ENCODE measurements around the gene CEP170B. TPM values are rescaled to one million over a fixed set of nuclear protein-coding genes. Genes with fewer than 3 reads are reported as not detected.

CEP170B gene
- total RNA-seq, 2 donors from 2014 or later: 29.1 to 81.2 TPM

DNA sequence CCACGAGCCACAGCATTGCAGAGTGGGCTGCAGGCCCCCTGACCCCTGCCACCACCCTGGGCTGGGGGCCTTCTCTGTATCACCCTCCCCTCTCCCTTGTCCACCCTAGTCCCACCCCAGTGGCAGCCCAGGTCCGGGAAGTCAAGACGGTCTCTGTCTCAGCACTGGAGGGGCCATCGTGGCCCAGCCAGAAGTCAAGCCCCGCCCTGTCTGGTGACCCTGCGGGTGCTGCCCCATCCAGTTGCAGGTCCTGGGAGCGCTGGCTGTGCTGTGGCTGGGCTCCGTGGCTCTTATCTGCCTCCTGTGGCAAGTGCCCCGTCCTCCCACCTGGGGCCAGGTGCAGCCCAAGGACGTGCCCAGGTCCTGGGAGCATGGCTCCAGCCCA lies 62.4 kb downstream of the CEP170B start:
- WGBS: 72% methylated on average over 7 of the region's 10 CpGs
- Histone ChIP-seq H3K4me1 (replicated peaks) (no peaks in the 10 kb centered on the region), H3K4me3 (no peak overlapping the region), H3K27ac (no peak overlapping the region), H3K9me3 (no peaks in the 10 kb centered on the region), H3K36me3 (no peaks in the 10 kb centered on the region), H3K27me3 (replicated peaks; ENCODE audit: insufficient read depth) (no peaks in the 10 kb centered on the region)
- TF ChIP-seq POLR2A (IDR thresholded peaks at IDR 0.05): no peak
- TF ChIP-seq POLR2AphosphoS5 (IDR thresholded peaks at IDR 0.05): no peak
- TF ChIP-seq, protein P1, sequence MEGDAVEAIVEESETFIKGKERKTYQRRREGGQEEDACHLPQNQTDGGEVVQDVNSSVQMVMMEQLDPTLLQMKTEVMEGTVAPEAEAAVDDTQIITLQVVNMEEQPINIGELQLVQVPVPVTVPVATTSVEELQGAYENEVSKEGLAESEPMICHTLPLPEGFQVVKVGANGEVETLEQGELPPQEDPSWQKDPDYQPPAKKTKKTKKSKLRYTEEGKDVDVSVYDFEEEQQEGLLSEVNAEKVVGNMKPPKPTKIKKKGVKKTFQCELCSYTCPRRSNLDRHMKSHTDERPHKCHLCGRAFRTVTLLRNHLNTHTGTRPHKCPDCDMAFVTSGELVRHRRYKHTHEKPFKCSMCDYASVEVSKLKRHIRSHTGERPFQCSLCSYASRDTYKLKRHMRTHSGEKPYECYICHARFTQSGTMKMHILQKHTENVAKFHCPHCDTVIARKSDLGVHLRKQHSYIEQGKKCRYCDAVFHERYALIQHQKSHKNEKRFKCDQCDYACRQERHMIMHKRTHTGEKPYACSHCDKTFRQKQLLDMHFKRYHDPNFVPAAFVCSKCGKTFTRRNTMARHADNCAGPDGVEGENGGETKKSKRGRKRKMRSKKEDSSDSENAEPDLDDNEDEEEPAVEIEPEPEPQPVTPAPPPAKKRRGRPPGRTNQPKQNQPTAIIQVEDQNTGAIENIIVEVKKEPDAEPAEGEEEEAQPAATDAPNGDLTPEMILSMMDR (IDR thresholded peaks at IDR 0.05): no peak
- DNase-seq (ENCODE audit: low spot score): no peak
- intact Hi-C loops (cut with DNase I): no loop called here

DNA sequence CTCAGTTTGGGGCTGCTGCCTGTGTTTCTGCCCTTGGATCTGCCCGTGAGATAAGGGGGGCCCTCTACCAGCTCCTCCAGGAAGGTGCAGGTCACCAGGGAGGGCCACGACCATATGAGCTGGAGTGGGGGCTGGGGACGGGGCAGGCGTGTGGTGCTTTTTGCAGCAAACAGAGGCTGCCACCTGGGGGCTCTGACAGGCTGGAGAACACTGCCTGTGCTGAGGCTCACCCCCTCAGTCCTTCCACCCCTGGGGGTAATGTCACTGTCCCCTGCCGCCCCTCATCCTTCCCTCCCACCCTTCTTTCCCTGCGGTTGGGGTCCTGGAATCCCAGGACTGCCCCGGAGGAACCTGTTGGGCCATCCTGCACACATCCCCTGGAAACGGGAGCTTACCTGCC lies 62.8 kb downstream of the CEP170B start:
- Histone ChIP-seq H3K27me3 (replicated peaks; ENCODE audit: insufficient read depth) (no peaks in the 10 kb centered on the region), H3K4me1 (replicated peaks) (no peaks in the 10 kb centered on the region), H3K4me3 (no peak overlapping the region), H3K27ac (no peak overlapping the region), H3K9me3 (no peaks in the 10 kb centered on the region), H3K36me3 (no peaks in the 10 kb centered on the region)
- 63% methylated on average over 8 of the region's 8 CpGs for WGBS
- TF ChIP-seq, protein P1 (IDR thresholded peaks at IDR 0.05): no peak
- no peak for TF ChIP-seq POLR2A (IDR thresholded peaks at IDR 0.05)
- TF ChIP-seq POLR2AphosphoS5 (IDR thresholded peaks at IDR 0.05): no peak
- no peak for DNase-seq (ENCODE audit: low spot score)
- intact Hi-C loops (cut with DNase I): no loop called here

DNA sequence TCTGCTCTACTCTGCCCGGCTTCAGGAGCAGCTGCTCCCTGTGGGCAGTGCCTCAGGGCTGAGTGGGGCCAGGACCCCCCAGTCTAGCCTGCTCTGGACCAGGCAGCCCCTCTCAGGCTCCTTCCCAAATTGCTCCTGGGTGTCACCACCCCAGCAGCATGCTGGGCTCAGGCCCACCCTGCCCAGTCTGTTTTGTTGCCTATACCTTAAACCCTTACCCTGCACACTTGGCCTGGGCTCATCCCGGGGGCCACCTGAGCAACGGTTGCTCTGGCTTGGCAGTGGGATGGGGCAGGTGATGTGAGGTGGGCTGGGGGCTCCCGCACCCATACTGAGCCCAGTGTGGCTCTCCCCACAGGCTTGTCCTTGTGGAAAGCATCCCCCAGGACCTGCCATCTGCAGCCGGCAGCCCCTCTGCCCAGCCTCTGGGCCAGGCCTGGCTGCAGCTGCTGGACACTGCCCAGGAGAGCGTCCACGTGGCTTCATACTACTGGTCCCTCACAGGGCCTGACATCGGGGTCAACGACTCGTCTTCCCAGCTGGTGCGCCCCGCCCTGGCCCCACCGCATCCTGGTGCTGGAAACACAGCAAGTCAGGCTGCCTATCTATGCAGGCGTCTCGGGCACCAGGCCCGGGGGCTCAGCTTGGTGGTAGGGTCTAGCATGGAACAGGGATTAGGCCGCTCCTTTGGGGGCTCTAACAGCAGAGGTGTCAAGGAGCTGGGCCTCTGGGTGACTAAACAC lies 63.5 kb downstream of the CEP170B start:
- intact Hi-C loops (cut with DNase I): no loop called here
- no peak overlapping the region for H3K27ac ChIP-seq
- H3K4me3 ChIP-seq: no peak overlapping the region
- no peak for DNase-seq (ENCODE audit: low spot score)
- no peaks in the 10 kb centered on the region for H3K27me3 ChIP-seq (replicated peaks; ENCODE audit: insufficient read depth)
- H3K4me1 ChIP-seq (replicated peaks): no peaks in the 10 kb centered on the region
- WGBS: 93% methylated on average over 12 of the region's 17 CpGs
- H3K36me3 ChIP-seq: no peaks in the 10 kb centered on the region
- no peaks in the 10 kb centered on the region for H3K9me3 ChIP-seq
- TF ChIP-seq POLR2A (IDR thresholded peaks at IDR 0.05): no peak
- no peak for TF ChIP-seq POLR2AphosphoS5 (IDR thresholded peaks at IDR 0.05)
- TF ChIP-seq, protein P1 (IDR thresholded peaks at IDR 0.05): no peak

- no peaks in the 10 kb centered on the region for H3K4me1 ChIP-seq (replicated peaks)
- H3K4me3 ChIP-seq: no peak overlapping the region
- no peak overlapping the region for H3K27ac ChIP-seq
- TF ChIP-seq POLR2AphosphoS5 (IDR thresholded peaks at IDR 0.05) (no peak), POLR2A (IDR thresholded peaks at IDR 0.05) (no peak)
- TF ChIP-seq, protein P1 (IDR thresholded peaks at IDR 0.05): no peak
- no peaks in the 10 kb centered on the region for H3K9me3 ChIP-seq
- H3K27me3 ChIP-seq (replicated peaks; ENCODE audit: insufficient read depth): no peaks in the 10 kb centered on the region
- DNase-seq (ENCODE audit: low spot score): no peak
- 87% methylated on average over 15 of the region's 15 CpGs for WGBS
- intact Hi-C loops (cut with DNase I): loop anchor here (2.0 to 5.0 kb wide), 3 partner anchors 32 to 53 kb away; no protein-coding TSS in a partner anchor
- H3K36me3 ChIP-seq: no peaks in the 10 kb centered on the region
Observed at GRCh38 chr14:104929268-104930230, 64.5 kb downstream of the CEP170B start.

Data from prostate gland (tissue), 2 donors.